GM18517 (cell line): ENCODE data around the gene BTG1.

Experiments used
- ATAC-seq: cut with Tn5 transposase; IDR thresholded peaks from one replicate; pipeline ENCODE4 v1.9.1; 2021; ENCODE audit warnings: mild to moderate bottlenecking, moderate library complexity; ENCODE audit not compliant: unreplicated experiment

BTG1 gene, protein sequence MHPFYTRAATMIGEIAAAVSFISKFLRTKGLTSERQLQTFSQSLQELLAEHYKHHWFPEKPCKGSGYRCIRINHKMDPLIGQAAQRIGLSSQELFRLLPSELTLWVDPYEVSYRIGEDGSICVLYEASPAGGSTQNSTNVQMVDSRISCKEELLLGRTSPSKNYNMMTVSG

DNA sequence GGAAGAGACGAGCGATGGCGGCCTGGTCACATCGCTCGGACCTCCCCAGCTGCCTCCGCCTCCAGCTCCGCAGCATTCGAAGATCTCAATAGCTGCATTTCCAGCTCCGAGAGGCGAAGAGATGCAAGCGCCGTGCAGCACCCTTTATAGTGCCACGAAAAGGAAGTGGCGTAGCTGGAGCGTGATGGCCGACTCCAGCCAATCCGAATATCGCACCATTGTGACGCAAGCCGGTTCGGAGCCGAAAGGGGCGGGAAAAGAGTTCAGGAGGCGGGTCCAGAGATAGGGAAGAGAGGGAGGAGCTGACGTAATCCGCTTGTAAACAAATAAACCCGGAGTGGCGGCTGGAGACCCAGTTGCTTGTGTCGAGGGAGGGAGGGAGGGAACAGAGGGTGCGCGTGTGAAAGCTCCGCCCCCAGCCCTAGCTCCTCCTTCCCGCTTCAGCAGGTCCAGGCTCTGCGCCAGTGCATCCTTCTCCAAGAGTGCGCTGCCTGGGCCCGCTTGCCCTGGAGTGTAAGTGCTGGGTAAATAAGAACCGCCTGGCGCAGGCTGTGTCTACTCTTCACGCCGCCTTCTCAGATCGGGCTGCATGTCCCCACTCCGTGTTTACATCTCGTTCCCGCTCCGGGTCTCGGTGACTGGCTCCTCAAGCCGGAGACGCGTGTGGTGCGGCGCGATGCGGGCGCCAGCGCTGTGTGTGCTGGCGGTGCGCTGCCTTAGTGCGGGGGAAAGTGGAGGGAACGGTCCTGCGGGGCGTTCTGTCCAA lies at the start of gene BTG1:
Gene BTG1, minus strand, starts transcription at position 116 of the 766 bp plus-strand sequence. CDS start 311 bp downstream, outside the sequence.
- peak; percentile 80 for ATAC-seq

DNA sequence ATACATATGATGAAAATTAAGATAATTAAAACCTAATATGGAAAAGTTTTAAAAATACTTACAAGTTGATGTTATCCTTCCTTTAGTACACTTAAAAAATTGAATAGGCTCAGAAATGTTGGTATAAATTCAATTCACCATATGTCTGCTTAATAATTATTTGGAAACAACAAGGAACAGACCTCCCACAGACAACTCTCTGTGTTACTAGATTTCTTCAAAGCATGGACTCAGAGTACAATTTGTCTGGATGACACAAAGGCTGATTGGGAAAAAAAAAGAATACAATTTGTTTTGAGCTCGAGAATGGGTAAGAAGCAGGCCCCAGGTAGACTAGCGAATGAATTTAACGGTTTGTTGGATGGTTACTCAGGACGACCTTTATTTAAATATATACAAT lies 48.9 kb upstream of the BTG1 start:
- no peak for ATAC-seq

DNA sequence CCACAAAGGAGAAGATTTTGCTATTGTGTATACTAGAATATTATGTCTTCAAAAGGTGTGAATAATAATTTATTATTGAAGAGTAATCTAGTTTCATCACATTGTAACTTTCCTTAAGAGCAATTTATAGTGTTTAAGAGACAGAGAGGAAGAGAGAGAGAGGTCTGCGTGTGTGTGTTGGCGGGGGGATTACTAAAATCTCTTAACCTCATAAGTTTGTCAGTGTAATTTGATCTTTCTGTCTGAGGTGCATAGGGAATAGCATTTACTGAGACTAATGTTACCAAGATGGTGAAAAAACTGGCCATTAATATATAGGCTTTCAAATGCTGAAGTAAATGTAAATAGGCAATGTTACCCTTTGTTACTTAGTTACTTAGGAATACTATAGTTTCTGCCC lies 48.2 kb upstream of the BTG1 start:
- ATAC-seq, result no peak

DNA sequence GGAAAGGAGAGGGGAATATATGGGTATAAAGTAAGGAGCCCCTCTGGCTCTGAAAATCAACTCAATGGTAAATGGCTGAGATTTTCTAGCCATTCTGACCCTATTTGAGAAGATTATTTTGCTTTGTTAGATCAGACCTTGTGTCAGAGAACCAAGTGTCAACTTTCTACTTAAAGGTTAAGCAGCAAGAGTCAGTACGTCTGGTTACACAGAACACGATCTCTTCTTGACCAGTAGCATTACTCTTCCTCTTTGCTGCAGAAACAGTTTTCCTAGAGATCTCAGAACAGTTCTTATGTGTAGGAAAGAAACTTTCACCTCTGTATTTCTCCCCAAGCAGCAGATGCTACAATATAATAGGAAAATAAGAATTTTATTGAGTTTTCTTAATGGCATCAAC lies 47.4 kb upstream of the BTG1 start:
- no peak for ATAC-seq

DNA sequence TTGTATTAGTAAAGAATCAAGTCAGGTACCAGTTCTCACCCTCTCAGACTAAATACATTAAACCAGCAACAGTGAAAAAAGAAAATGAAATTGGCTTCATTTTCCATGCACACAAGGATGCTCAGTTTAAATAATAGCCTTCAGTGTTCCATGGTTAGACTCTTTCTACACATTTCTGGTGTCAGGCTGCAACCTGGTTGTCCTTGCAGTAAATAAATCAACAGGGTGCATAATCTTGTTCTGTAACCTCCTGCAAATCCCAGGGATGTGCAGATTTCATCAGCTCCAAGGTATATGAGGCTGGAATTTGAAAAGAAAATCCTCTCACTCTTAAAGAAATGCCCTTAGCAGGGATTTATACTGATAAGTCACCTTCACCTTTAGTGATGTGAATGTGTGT lies 46.7 kb upstream of the BTG1 start:
- ATAC-seq, result no peak

DNA sequence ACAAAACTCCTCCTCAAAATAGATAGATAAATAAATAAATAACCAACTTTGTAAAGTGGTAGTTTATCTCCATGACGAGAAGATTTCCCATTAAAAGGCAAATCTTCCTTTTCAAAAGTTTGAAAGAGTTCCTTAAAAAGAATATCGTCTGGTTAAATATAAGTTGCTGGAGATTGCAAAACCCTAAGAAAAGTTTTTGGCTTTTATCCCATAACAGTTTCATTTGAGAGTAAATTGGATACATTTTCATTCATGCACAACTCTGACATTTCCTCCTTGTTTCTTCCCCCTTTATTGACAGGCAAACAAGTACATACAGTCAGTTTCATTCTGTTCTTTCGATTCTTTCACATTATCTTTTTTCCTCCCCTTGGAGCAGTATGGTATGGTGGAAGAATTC lies 45.4 kb upstream of the BTG1 start:
- ATAC-seq, result no peak

DNA sequence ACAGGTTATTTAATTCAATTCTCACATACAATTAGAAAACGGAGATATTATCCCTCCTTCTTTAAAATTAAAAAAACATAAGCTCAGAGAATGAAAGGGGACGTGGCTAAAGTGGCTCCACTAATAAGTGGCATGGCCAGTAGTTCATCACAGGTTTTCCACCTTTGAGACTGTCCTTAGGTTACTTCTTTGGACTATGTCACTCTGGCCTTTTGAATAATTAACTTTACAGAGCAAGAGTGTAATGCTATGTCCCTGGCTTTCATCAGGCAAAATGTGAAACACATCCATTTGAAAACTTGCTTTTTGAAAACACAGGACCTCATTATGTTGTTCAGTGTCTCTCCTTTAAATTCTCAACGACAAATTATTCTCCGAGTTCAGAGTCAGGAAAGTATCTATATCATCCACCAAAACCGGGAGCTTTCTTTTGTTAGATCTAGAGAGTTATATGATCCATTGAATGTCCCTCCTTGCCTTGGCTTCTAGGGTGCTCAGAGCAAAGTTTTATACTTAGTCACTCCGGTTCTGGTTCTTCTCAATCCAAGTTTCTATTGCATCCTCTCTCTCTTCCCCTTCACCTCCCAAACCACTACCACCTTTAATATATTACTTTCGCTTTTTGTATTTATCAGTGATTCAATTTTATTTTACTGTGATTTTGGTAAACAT lies 43.0 kb upstream of the BTG1 start:
- no peak for ATAC-seq

DNA sequence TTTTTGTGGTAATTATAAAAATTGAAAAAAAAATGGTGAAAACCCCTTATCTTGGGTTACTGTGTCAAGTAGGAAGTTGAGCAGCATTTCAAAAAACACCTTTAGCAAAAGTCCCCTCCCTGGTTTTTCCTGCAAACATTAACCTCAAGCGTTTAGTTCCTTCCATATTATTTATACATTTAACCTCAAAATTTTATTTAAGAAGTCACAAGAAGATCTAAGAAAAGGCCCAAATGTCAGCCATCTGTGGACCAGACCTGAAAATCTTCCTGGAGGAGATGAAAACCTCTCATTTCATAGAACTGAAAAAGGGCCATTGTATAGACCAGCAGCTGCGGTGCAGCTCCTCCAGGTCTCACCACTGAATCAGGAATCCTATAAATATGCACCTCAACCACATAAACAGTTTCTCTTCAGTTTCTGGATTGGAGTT lies 40.4 kb upstream of the BTG1 start:
- ATAC-seq, result no peak

DNA sequence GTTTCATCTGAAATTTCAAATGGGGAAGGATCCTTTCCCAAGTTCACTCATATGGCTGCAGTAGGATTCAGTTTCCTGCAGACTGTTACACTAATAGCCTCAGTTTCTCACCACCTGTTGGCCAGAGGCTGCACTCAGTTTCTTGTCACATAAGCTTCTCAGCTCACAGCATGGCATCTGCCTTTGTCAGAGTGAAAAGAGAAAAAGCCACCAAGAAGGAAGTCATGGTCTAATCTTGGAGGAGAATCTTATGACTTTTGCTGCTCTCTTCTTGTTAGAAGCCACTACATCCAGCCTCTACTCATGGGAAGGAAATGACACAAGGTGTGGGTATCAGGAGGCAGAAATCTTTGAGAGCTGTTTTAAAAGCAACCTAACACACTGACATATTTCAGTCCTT lies 39.4 kb upstream of the BTG1 start:
- ATAC-seq, result peak; percentile 74

DNA sequence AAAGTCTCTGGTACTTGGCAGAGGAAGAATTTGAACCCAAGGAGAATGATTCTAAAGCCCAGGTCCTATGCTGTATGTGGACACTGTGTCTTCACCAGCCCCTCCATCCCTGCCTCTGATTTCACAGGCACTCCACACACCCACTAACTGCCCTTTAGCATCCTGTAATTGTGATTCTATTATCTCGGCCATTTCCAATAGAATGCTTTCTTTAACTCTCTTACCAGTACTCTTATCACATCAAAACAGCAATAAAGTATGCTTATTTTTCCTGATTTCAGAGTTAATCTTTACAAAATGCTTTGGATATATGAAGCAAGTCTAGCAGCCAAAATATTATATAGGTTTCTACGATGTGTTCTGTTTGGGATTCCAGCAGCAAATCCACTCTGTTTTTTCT lies 37.9 kb upstream of the BTG1 start:
- no peak for ATAC-seq

DNA sequence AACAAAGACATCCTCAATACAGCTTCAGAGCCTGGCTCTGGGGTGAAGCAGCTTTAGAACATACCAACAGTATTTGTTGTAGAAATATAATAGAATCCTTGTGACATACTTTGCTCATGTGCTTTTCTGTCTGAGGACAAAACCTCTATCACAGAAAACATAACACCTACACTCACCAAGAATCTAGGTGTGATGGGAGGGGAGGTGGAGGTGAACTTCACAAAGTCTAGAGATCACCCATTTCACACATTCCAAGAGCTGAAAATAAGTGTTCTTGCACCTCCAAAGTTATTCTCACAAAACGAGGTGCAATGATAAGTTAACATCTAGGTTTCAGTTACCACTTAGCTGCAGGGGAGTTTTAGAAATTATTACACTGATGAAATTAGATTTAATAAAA lies 32.7 kb upstream of the BTG1 start:
- no peak for ATAC-seq

DNA sequence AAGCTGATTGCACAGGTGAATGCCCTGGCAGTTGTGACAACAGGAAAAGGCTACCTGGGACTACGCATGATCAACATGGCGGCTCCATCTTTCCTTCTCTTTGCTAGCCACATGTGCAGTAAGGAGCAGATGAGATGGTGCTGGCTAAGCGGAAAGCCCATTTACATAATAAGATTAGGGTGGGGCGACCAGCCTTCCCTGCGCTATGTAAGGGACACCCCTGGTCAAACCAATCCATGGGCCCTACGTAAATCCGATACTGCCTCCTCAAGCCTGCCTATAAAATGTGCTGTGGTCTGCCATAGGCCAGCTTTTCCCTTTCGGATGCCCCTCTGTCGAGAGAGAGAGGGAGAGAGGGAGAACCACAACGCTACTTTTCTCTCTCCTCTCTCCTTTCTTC lies 31.0 kb upstream of the BTG1 start:
- no peak for ATAC-seq

DNA sequence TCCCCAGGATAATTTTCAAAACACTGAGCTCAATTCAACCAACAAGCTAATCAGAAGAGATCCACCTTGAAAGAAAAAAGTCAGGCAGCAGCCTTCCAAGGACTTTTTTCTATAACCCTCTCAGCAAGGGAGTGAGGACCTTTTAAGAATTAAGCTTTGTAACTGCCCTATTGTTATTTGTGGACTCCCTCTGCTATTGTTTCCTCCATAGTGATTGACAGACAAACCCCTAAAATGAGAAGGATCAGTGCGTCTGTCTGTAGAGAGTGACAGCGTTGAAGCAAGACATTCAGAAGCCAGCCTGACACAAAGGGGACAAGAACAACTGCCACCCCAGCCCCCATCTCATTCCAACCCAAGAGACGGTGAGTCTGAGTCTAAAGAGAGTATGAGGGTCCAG lies 30.3 kb upstream of the BTG1 start:
- no peak for ATAC-seq

DNA sequence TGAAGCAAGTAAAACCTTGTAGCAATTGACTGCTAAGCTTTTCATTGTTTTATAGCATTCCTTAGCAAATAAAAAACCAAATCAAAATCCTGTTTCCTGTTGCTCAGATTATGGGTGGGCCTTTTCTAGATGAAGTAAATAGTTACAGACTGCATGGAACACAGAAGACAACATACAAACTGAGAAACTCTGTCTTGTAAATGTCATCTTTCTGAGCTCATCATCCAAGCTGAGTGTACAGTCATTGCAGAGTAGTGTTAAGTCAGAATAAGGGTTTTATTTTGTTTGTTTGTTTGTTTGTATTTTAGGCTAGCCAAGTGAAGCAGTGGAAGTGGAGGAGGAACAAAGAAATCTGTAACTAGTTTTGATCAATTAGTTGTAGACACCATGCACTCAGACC lies 24.4 kb upstream of the BTG1 start:
- ATAC-seq, result no peak

DNA sequence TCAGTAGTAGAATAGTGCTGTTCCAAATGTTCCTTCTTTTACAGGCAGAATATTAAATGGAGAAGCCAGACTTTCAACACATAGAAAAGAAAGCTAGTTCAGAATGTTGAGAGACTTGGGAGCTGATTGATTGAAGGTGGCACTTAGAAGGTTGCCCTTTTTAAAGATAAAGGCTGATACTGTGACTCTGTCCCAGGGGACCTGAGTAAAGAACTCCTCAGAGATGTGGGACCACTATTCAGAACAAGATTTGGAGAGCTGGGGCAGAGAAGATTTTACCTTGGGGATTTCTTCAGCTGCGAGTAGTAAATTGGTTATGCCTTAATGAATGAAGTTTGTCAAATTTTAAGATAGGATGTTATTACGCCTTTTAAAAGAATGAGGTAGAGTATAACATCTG lies 21.4 kb upstream of the BTG1 start:
- no peak for ATAC-seq

DNA sequence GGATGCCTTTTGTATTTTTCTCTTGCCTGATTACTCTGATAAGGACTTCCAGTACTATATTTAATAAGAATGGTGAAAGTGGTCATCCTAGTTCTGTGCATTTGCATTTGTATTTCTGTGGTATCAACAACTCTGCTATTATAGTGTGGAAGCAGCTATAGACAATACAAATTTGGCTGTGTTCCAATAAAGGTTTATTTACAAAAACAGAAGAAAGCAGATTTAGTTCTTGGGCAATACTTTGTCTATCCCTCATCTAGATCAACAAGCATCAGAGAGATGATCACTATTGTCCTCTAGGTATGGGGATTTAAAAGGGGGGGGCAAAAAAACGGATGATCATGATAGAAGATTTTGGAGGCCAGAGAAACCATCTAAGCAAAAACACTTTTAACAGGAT lies 19.1 kb upstream of the BTG1 start:
- no peak for ATAC-seq

DNA sequence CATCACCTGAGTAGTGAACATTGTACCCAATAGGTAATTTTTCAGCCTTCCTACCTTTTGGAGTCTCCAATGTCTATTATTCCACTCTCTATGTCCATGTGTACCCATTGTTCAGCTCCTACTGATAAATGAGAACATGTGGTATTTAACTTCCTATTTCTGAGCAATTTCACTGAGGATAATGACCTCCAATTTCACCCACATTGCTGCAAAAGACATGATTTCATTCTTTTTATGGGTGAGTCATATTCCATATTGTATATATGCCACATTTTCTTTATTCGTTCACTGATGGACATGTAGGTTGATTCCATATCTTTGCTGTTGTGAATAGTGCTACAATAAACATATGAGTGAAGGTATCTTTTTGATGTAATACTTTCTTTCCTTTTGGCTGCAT lies 16.4 kb upstream of the BTG1 start:
- no peak for ATAC-seq

DNA sequence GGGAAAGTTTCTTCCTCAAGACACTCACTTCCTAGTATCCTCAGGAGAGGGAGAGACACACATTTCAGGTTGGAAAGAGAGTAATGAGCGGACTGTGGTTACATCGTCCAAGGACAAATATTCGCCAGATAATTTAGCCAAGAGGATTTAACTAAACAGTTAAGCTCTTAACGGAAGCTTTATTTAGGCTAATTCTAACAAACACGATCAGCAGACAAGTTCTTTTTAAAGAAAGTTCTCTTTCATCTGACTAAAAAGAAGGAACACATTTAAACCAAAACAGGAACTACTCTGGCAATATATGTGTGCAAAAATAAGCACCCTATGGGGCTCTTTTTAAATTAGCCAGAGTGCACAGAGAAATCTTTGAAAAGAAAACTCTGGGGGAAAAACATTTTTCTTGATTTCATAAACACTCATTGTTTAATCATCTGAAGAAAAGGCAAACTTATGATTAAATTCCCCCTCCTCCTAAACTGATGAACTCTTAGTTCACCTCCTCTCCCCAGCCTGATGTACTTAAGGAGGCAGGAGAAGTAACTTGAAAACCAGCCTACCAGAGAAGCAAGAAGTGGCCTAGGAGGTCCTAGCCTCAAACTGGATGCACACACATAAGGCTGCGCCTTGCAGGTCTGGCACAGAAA lies 13.3 kb upstream of the BTG1 start:
- ATAC-seq, result peak; percentile 46

DNA sequence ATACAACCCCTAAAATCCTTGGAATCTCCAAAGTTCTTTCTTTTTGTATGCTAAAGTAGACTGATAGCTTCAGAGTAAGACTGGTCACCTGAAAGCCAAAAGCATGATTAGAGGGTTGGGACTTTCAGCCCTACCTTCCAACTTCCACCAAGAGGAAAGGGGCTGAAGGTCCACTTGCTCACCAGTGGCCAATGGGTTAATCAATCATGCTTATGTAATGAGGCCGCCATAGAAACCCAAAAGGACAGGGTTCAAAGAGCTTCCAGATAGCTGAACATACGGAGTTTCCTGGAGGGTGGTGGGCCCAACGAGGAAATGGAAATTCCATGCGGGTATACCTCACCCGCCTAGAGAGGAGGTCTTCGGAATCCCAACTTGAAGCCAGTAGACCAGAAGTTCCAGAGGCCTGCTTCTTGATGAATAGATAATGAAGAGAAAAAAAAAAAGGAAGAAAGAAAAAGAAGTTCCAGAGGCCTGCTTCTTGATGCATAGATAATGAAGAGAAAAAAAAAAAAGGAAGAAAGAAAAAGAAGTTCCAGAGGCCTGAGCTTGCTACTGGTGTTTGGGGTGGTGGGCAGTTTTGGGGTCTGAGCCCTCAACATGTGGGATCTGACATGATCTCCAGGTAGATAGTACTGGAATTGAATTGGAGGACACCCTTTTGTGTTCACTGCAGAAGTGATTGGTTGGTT lies 11.2 kb upstream of the BTG1 start:
- ATAC-seq, result no peak

DNA sequence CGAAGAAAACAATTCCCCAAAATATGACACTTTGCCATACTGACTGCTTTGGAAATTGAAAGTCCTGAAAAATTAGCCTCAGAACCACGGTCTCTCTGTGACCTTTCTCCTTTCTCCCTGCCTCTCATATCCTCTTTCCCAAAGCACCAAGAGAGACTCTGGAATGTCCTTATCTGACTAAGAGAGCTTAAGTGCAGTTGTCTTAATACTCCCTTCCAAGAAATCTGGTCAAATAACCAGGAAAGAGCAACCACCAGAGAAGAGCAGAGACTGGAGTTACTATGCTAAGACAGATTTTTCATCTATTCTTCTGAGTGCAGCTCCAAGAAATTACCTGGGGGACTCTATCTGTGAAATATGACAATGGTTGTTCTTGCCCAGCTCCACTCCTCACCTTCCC lies 10.5 kb upstream of the BTG1 start:
- ATAC-seq, result no peak

DNA sequence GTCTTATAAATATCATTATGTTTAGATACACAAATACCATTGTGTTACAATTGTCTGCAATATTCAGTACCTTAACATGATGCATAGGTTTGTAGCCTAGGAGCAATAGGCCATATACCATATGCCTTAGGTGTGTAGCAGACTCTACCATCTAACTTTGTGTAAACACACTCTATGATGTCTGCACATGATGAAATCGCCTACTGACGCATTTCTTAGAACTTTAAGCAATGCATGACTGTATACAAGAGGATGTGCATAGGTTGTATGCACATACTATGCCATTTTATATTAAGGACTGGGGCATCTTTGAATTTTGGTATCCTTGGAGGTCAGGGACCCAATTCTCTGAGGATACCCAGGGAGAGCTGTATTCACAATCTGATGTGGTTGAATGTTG lies 10.1 kb upstream of the BTG1 start:
- ATAC-seq, result no peak
